ENCODE measurements around the gene GSTM1.

Gene GSTM1

DNA sequence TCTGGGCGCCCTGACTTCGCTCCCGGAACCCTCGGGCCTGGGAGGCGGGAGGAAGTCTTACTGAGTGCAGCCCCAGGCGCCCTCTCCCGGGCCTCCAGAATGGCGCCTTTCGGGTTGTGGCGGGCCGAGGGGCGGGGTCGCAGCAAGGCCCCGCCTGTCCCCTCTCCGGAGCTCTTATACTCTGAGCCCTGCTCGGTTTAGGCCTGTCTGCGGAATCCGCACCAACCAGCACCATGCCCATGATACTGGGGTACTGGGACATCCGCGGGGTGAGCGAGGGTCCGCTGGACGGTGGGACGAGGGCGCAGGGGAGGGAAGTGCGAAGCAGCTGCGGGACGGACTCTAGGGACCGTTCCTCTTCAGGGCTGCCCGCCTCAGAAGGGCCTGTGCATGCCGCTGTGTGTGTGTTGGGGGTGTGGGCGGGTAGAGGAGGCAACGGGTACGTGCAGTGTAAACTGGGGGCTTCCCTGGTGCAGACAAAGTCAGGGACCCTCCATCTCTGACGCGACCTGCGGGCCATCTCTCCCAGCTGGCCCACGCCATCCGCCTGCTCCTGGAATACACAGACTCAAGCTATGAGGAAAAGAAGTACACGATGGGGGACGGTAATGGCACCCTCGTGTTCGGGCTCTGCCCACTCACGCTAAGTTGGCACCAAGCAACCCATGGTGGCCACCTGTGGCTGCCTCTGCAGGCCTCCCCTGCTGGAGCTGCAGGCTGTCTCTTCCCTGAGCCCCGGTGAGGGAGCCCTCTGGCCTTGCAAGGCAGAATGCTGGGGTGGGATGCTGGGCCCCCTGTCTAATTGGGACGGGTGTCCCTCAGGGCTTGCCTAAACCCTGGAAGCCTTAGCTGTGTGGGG lies at the start of gene GSTM1:
GSTM1 (plus strand) TSS at position 177 of the 859 bp plus-strand sequence; CDS start at position 234, 57 bp downstream.
- FAIRE-seq (no peak), DNase-seq (ENCODE audit: insufficient read length, low spot score) (no peak)
- TF ChIP-seq POLR2A (IDR thresholded peaks at IDR 0.05; ENCODE audit: low read depth, low read length) = no peak

DNA sequence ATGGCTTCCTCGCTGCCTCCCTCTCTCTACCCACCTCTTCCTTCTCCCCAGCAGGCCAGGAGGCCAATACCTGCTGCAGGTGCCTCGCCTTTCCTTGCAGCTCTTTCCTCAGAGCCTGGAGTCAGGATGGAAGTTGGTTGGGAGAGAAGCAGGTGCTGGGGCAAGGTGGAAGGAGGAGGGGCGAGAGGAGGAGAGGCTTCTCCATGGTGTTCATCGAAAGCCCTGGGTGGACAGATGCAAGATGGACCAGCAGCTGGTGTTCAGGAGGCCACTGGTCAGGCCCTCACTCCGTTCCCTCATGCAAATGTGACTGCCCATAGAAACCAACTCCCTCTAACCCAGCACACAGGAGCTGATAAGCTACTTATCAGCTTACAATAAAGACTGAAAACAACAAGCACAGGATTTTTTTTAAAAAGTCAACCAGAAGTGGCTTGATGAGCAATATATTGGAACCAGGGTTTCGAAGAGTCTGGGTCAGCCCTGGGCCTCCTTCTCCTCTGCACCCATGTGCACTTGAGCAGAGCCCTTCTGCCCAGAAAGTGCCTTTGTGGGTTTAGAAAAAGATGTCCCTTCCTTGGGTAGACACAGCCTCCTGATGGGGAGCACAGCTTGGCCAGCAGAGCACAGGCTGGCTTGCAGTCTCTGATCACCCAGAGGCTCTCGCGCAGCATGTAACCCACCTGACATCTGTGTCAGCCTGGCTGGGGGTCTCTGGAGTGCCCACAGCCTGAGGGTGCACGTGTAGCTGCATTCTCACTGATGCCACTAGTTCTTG lies 48.4 kb upstream of the GSTM1 start:
- FAIRE-seq (no peak), DNase-seq (ENCODE audit: insufficient read length, low spot score) (no peak)
- no peak for TF ChIP-seq POLR2A (IDR thresholded peaks at IDR 0.05; ENCODE audit: low read depth, low read length)

DNA sequence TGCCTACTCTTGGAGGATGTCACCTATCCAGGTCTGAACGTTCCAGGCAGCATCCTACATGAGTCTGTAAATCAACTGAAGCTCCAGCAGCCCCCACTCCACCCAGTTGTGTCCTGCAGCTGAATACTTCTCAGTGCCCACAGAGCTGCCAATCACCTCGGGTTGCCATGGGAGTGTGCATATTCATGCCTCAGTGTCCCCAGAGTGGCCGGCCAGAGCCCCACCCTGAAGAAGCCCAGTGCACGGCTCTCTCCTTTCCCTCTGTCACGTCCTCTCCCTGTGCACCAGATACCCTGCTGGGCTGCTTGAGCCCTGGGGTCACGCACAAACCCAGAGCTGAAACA lies 47.8 kb upstream of the GSTM1 start:
- DNase-seq (ENCODE audit: insufficient read length, low spot score) (no peak), FAIRE-seq (no peak)
- TF ChIP-seq POLR2A (IDR thresholded peaks at IDR 0.05; ENCODE audit: low read depth, low read length) = no peak

DNA sequence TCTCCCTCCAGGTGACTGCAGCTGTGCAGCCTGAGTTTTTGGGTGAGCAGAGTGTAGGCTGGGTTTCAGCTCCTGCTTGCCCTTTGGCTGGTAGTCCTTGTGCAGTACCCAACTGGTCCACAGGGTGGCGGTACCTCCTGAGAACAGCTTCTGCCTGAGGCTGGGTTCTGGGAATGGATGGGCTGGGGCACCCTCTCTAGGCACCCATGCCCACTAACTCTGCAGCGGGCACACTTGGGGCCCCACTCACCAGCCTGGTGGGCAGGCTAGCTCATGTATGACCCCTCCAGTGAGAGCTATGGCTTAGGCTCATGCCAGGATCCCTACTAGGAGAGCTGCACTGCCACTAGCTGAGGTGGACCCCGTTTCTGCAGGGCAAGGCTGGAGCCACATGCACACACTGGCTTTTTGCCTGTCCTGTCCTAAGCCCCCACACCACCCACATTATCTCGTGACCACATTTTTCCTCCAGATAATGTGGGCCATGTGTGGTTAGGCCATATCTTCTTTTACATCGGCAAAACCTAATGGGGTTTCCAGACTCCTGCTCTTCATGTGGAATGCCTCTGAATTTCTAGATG lies 47.2 kb upstream of the GSTM1 start:
- no peak for TF ChIP-seq POLR2A (IDR thresholded peaks at IDR 0.05; ENCODE audit: low read depth, low read length)
- peak; percentile 69 for DNase-seq (ENCODE audit: insufficient read length, low spot score)
- peak; percentile 33 for FAIRE-seq

DNA sequence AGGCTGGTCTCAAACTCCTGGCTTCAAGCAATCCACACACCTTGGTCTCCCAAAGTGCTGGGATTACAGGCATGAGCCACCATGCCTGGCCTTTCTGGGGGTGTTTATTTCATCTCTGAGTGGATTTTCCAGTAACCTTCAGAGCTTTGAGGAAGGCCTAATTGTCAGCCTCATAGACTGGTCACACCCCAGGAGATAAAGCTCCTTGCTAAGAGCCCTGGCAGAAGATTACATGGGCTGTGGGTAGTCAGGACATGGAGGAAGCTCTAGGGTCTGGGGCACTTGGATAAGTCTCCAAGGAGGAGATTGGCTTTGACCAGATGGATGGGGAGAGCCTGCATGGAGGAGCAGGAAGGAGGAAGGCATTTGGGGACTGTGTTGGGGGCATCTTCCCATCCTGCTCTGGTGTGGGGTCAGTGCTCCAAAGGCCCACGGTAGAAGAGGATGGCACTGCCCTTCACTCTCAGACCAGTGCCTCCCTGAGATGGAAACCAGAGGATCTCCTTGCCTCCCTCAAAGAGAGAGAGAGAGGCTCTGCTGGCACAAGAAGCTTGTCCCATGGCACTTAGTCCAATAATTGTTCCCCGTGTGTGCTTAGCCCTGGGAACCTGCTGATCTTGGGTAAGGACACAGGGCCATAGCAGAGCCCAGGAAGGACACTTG lies 46.4 kb upstream of the GSTM1 start:
- no peak for DNase-seq (ENCODE audit: insufficient read length, low spot score)
- FAIRE-seq = no peak
- no peak for TF ChIP-seq POLR2A (IDR thresholded peaks at IDR 0.05; ENCODE audit: low read depth, low read length)

DNA sequence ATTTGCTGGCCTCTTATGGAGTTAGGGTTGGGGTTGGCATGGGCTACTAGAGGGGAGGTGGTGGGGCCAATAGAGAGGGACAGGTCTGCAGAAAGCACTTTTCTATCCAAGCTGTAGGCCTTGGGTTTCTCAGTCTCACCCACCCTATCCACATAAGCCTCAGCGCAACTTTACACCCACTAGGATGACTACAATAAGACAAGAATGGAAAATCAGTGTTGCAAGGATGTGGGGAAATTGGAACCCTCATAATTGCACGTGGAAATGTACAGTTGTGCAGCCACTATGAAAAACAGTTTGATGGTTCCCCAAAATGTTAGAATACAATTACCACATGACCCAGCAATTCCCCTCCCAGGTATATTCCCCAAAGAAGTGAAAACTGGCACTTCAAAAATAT lies 45.8 kb upstream of the GSTM1 start:
- TF ChIP-seq POLR2A (IDR thresholded peaks at IDR 0.05; ENCODE audit: low read depth, low read length) = no peak
- DNase-seq (ENCODE audit: insufficient read length, low spot score) (no peak), FAIRE-seq (no peak)

DNA sequence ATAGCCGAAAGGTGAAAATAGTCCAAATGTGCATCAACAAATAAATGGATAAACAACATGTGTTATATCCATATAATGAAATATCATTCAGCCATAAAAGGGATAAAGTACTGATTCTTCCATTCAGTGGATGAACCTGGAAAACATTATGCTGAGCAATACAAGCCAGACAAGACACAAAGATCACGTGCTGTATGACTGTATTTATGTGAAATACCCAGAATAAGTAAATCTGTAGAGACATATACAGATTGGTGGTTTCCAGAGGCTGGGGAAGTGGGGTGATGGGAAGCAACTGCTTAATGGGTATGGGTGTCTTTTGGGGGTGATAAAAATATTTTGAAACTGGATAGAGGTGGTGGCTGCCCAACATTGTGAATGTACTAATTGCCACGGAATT lies 45.0 kb upstream of the GSTM1 start:
- DNase-seq (ENCODE audit: insufficient read length, low spot score) (no peak), FAIRE-seq (no peak)
- TF ChIP-seq POLR2A (IDR thresholded peaks at IDR 0.05; ENCODE audit: low read depth, low read length) = no peak

DNA sequence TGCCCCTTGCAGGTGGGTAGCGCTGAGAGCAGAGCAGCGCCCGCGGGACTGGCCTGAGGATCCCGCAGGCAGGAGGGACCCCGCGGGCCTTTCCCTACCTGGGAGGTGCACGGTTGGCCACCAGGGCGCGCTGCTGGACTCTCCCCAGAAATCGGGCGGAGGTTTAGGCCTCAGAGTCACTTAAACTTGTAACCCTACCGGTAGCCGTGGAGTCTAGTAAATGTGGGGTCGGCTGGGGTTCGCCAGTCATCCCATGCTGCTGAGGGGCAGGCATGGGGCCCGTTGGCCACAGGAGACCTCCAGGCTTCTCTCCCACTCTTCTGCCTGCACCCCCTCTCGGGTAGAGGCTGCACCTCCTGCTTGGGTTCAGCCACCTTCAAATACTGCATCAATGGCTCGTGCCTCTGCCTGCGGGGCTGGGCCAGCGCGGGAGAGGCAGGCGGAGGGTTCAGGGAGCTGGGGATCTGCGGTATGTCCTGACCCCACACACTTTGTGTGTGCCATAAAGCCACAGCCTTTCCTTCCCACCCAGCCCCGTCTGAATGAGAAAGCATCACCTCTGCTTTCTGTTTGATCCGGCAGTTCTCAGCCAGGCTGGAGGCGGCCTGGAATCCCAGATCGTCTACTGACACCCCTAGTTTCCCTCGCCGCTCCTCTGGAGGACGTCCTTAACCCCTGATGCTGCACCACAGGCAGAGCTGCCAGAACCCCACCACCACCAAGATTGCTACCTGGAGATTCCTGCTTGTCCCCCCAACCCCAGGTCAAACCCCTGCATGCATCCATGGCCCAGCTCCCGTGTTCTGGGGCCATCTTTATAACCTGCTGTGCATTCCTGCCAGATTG lies 44.0 kb upstream of the GSTM1 start:
- TF ChIP-seq POLR2A (IDR thresholded peaks at IDR 0.05; ENCODE audit: low read depth, low read length) = no peak
- DNase-seq (ENCODE audit: insufficient read length, low spot score) = peak; percentile 74

DNA sequence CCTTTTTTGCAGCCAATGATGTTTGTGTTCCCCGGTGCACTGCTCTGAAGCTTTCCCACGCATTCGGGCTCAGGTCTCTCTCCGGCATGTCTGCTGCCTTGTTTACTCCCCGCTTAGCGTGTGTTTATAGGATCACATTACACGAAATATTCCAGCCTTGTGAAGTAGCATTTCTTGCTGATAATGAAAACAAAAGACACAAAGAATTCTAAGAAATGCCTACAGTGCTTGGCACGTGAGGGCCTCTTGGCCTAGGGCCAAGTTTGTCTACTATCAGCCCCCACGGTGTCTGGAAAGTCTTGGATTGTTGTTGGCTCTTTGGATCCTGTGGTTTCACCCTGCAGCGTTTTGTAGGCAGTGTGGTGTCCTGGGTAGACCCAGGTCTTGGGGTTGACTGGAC lies 42.9 kb upstream of the GSTM1 start:
- DNase-seq (ENCODE audit: insufficient read length, low spot score) = no peak
- FAIRE-seq = no peak
- no peak for TF ChIP-seq POLR2A (IDR thresholded peaks at IDR 0.05; ENCODE audit: low read depth, low read length)

More for the DNA sequence above, 44.0 kb upstream of the GSTM1 start:
- FAIRE-seq = no peak

DNA sequence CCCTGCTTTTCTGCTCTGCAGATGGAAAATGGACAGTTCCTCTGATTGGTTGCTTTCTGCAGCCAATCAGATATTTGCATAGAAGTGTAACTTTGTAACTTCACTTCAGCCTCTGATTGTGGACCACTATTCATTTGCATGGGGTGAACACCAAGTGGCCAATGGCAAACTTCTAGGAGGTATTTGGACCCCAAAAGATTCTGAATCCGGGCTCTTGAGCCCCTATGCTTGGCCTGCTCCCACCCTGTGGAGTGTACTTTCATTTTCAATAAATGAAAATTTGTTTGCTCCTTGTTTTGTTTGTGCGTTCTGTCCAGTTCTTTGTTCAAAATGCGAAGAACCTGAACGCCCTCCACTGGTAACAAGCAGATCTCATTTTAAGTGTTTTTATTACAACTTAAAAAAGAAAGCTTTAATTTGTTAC lies 38.1 kb upstream of the GSTM1 start:
- TF ChIP-seq POLR2A (IDR thresholded peaks at IDR 0.05; ENCODE audit: low read depth, low read length) = no peak
- DNase-seq (ENCODE audit: insufficient read length, low spot score) (no peak), FAIRE-seq (peak; percentile 89)

DNA sequence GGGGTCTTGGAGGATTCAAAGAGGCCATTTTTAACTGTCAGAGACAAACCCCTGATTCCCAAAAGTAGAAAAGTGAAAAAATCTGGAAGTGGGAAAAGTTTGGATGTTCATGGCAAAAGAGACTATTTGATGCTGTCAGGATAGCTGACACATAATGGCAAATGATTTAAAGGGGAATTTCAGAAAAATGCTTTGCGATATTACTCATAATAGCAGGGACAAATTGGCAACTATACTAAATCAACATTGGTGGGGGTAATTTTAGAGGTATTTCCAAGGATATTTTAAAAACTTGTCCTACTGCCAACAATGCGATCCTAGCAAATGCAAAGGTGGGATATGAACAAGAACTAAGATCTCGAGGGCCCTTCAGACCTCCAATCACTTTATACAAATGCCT lies 37.0 kb upstream of the GSTM1 start:
- TF ChIP-seq POLR2A (IDR thresholded peaks at IDR 0.05; ENCODE audit: low read depth, low read length) = no peak
- FAIRE-seq (peak; percentile 87), DNase-seq (ENCODE audit: insufficient read length, low spot score) (no peak)

DNA sequence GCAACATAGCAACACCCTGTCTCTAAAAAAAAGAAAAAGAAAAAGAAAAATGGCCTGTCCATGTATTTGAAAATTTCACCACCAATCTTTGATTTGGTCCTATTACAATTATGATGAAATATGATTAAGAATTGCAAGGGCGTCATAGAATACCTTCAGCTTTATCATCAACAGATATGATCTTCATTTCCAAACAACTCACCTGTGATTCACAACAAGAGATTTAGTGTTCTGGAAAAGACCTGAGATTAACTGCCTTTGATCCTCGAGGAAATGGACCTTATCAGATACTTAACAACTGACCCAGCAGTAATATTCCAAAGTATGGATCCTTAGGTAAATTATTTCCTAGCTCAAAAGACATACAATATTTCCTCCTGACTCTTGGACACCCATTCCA lies 35.2 kb upstream of the GSTM1 start:
- FAIRE-seq (no peak), DNase-seq (ENCODE audit: insufficient read length, low spot score) (no peak)
- no peak for TF ChIP-seq POLR2A (IDR thresholded peaks at IDR 0.05; ENCODE audit: low read depth, low read length)

DNA sequence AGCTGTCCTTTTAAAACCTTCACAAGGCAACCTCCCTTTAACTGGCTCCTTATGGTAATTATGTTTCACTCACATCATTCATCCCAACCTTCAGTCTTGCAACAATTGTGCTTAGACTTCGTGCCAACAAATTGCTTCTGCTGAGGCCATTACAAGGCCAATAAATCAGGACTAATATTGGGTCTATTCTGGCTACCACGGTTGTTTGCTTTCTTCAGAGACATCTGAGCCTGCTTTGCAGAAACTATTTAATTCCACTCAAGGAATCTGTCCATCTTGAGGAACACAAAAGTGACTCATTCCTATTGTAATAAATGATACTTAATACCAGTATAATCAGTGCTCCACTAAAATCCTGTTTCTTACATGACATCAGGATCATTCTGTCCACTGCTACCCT lies 34.3 kb upstream of the GSTM1 start:
- TF ChIP-seq POLR2A (IDR thresholded peaks at IDR 0.05; ENCODE audit: low read depth, low read length) = no peak
- DNase-seq (ENCODE audit: insufficient read length, low spot score) = no peak
- no peak for FAIRE-seq

All from H54 (cell line).